HTERT RPE-1 (cell line): Measurements from ENCODE around the gene CYP26A1.

Source experiments
- in situ Hi-C: fragments of 300-500 bp; cut with MboI; formaldehyde crosslinking; loops from 4 replicates; pipeline ENCODE4 v1.14.3; 2020; ENCODE audit warnings: low sequenced_read_pairs

Gene CYP26A1

GRCh38 chr10:93110472-93111146 is 36.9 kb downstream of the CYP26A1 start:
- in situ Hi-C loops: no loop called here

DNA sequence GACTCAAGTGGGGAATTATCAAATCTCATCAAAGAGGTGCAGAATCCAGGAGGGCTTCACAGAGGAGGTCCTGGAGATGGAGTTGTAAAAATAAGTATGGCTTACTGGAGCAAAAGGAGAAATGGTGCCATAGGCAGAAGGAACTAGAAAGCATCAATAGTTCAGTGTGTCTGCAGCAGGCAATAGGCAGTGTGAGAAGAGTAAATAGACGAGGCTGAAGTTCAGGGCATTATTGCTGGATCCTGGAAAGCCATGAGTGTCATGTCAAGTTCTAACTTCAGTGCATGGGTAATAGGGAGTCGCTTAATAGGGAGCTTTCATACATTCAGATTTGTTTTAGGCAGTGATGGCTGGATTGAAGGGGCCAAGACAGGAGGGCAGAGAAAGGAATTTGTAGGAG is 39.3 kb downstream of the CYP26A1 start:
- in situ Hi-C loops: no loop called here

DNA sequence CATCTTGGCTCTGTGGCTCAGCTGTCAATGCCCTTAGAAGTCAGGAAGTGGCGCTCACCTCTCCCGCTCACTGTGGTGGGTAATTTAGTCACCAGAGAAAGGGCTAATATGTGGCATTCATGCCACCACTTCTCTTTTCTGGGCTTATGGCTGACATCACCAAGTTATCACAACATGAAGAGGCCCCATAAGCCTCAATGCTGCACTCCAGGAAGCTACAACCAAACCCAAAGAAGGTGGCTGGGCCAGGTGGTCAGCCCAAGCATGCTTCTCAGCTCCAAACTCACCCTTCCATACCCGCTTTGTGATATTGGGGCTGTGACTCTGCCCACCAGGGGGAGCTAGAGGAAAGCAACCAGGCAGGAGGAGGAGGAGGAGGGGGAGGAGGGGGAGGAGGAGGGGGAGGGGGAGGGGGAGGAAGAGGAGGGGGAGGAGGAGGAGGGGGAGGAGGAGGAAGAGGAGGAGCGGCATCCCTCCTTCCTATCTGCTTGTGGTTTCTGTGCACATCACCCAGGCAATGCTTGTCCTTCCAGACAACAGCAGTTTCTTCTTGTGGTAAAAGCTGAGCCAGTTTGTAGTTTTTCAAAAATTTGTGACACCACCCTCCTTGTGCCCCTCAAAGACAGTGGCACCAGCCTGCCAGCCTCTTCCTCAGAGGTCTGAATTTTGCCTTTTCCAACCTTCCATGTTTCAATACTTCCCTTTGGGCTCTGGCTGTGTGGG is 42.1 kb downstream of the CYP26A1 start:
- in situ Hi-C loops: no loop called here

DNA sequence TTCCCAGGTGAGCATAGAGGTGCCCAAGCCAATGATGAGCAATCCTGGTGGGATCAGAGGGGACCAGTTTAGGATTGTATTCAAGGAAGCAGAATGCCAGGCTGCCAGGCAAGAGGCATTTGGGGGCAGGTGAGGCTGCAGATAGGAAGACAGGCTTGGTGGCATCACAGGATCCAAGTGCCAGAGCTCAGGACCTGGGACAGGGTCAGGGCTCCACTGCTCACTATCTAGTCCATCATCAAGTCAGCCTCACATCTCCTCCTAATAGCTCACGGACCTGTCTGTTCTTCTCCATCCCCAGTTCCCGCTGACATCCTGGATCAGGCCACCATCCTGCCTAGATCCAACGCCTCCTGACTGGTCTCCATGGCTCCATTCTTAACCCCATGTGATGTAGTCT is 47.6 kb downstream of the CYP26A1 start:
- in situ Hi-C loops: no loop called here

DNA sequence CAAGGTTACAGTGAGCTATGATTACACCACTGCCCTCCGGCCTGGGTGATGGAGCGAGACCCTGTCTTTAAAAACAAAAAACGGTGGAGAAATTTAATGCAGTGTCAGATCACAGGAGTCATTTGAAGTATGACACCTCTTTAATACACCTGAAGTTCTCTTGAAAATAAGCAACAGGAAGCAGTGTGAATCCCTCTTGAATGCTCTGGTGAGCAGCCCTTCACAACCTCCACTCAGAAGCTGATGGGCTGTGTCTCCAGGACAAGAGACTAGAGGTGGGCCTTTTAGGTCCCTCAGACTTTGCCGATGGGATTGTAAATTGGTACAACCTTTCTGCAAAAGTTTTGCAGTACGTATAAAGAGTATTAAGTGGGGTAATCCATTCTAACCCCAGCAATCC is 50.1 kb downstream of the CYP26A1 start:
- in situ Hi-C loops: no loop called here

DNA sequence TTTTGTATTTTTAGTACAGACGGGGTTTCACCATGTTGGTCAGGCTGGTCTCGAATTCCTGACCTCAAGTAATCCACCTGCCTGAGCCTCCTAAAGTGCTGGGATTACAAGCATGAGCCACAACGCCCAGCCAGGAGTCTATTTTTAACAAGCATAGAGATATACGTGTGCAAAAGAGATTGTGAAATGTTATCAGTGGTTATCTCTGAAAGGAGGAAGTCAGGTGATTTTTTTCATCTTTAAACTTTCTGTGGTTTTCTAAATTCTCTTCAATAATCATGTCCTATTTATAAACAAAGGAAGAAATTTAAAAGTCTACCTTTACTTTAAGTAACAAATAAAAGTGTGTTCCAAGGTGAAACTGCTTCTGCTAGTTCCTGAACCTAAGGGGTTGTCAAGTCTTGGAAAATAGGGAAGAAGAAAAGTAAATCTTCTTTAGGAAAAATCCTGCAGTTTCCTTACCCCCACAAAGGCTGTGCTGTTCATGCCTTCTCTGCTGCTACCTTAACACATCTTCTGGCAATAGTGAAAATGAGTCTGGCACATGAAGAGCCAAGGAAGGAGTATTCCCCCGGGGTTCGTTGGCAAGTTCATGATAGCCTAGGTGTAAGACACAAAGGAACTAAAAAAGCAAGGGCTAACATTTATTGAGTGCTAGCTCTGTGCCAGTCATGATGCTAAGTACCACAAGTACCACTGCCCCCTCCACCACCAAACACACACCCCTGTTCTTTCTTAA is 51.1 kb downstream of the CYP26A1 start:
- in situ Hi-C loops: no loop called here

DNA sequence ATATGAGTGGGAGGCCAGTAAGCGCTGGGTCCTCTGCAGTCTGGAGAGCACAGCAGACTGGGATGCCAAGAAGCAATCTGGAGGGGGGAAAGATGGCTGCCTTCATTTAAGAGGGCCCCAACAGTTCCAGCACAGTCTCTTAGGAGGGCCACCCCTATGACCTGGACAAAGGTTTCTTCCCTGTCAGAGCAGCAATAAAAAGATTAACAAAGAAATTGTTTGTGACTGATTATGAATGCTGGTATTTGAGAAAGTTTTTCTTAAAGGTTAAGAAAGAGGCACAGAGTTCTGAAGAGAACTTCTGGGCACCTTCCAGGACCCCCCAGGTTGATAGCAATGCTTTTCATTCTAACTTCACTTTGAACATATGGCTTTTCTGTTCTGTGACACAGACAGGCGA is 52.3 kb downstream of the CYP26A1 start:
- in situ Hi-C loops: no loop called here

- in situ Hi-C loops: no loop called here
These were observed 52.9 kb downstream of the CYP26A1 start for GRCh38 chr10:93126483-93127052.
